ENCODE measurements around the gene UNC13A.

DNA sequence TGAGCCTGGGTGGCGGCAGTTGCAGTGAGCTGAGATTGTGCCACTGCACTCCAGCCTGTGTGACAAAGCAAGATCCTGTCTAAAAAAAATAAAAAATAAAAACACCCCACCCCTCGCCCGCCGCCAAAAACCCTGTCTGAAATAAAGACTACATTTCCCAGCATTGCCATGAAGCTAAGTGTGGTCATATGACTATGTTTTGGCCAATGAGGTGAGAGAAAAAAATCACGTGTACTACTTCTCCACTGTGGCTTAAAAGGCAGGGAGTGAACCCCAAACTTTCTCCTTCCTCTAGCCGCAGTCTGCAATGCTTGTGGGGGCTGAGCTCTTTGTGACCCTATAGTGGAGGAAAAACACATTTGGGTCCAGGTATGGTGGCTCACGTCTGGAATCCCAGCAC, 77.8 kb downstream of the UNC13A start:
- TF ChIP-seq POLR2A (IDR thresholded peaks at IDR 0.05), result no peak
- TF ChIP-seq, protein P1, sequence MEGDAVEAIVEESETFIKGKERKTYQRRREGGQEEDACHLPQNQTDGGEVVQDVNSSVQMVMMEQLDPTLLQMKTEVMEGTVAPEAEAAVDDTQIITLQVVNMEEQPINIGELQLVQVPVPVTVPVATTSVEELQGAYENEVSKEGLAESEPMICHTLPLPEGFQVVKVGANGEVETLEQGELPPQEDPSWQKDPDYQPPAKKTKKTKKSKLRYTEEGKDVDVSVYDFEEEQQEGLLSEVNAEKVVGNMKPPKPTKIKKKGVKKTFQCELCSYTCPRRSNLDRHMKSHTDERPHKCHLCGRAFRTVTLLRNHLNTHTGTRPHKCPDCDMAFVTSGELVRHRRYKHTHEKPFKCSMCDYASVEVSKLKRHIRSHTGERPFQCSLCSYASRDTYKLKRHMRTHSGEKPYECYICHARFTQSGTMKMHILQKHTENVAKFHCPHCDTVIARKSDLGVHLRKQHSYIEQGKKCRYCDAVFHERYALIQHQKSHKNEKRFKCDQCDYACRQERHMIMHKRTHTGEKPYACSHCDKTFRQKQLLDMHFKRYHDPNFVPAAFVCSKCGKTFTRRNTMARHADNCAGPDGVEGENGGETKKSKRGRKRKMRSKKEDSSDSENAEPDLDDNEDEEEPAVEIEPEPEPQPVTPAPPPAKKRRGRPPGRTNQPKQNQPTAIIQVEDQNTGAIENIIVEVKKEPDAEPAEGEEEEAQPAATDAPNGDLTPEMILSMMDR (IDR thresholded peaks at IDR 0.05), result no peak
